Stimulated activated naive CD8-positive, alpha-beta T cell treated with anti-CD3 and anti-CD28 coated beads, Interleukin-15, amount 100 ng/mL, for 72 hours (primary cell): ENCODE measurements around the gene SLC35F6.
"Not testable (repeated sequence)": the region's sequence is repeated elsewhere in the genome, so short reads cannot be mapped to it uniquely, and the experiment has no call there.

Experiments used
- ATAC-seq: fragments of 150-1000 bp; cut with Tn5 transposase; 2 replicates; pipeline ENCODE4 v1.10.0; 2021; ENCODE audit warnings: mild to moderate bottlenecking, moderate library complexity
- DNase-seq, 2 donors: peaks; one replicate each; pipeline ENCODE4 v3.0.0; 2021 to 2022
- H3K27ac Mint-ChIP-seq, 2 donors: one replicate each; pipeline ENCODE4 v1.8.0; 2022; ENCODE audit warnings: mild to moderate bottlenecking in 2 of 2, mixed read lengths in 2 of 2, moderate library complexity in 2 of 2
- H3K27me3 Mint-ChIP-seq: one replicate; pipeline ENCODE4 v1.8.0; 2022; ENCODE audit warnings: mixed read lengths
- H3K4me1 Mint-ChIP-seq: one replicate; pipeline ENCODE4 v1.8.0; 2022; ENCODE audit warnings: mild to moderate bottlenecking, mixed read lengths
- H3K4me3 Mint-ChIP-seq, 2 donors: one replicate each; pipeline ENCODE4 v1.8.0; 2022; ENCODE audit warnings: mild to moderate bottlenecking in 2 of 2, mixed read lengths in 2 of 2, moderate library complexity in 1 of 2
- H3K9me3 Mint-ChIP-seq, 2 donors: one replicate each; pipeline ENCODE4 v1.8.0; 2022; ENCODE audit warnings: mixed read lengths in 2 of 2

SLC35F6 gene

GRCh38 chr2:26740890-26741302 is 23.2 kb upstream of the SLC35F6 start:
- no peaks in the 10 kb centered on the region for H3K9me3 Mint-ChIP-seq
- no peak for DNase-seq

GRCh38 chr2:26742048-26742770 is 21.9 kb upstream of the SLC35F6 start:
- Mint-ChIP-seq H3K9me3 (no peaks in the 10 kb centered on the region), H3K27ac (no peak overlapping the region), H3K4me1 (peaks cover 12% of the 10 kb centered on the region)

More at GRCh38 chr2:26740890-26741302, 23.2 kb upstream of the SLC35F6 start:
- Mint-ChIP-seq H3K4me1 (peaks cover 12% of the 10 kb centered on the region), H3K4me3 (no peak overlapping the region), H3K27ac (no peak overlapping the region), H3K27me3 (no peaks in the 10 kb centered on the region)
- ATAC-seq, result peak; percentile 70

GRCh38 chr2:26743852-26744251 is 20.2 kb upstream of the SLC35F6 start:
- DNase-seq, result no peak
- no peaks in the 10 kb centered on the region for H3K9me3 Mint-ChIP-seq
- H3K4me3 Mint-ChIP-seq, result no peak overlapping the region
- no peaks in the 10 kb centered on the region for H3K27me3 Mint-ChIP-seq
- ATAC-seq, result no peak
- H3K27ac Mint-ChIP-seq, result no peak overlapping the region
- H3K4me1 Mint-ChIP-seq, result peaks cover 12% of the 10 kb centered on the region

More at GRCh38 chr2:26742048-26742770, 21.9 kb upstream of the SLC35F6 start:
- Mint-ChIP-seq H3K4me3 (no peak overlapping the region), H3K27me3 (no peaks in the 10 kb centered on the region)
- no peak for ATAC-seq
- DNase-seq, result no peak

GRCh38 chr2:26744953-26745352 is 19.1 kb upstream of the SLC35F6 start:
- H3K4me1 Mint-ChIP-seq, result peaks cover 12% of the 10 kb centered on the region
- no peaks in the 10 kb centered on the region for H3K27me3 Mint-ChIP-seq
- no peak for ATAC-seq

GRCh38 chr2:26745609-26746327 is 18.3 kb upstream of the SLC35F6 start:
- H3K27me3 Mint-ChIP-seq, result no peaks in the 10 kb centered on the region
- peaks cover 6% of the 10 kb centered on the region for H3K4me1 Mint-ChIP-seq
- peak; percentile 65 to 72 for DNase-seq
- no peaks in the 10 kb centered on the region for H3K9me3 Mint-ChIP-seq
- ATAC-seq, result peak; percentile 85
- H3K27ac Mint-ChIP-seq, result no peak overlapping the region
- H3K4me3 Mint-ChIP-seq, result no peak overlapping the region

More at GRCh38 chr2:26744953-26745352, 19.1 kb upstream of the SLC35F6 start:
- no peak for DNase-seq
- no peaks in the 10 kb centered on the region for H3K9me3 Mint-ChIP-seq
- no peak overlapping the region for H3K27ac Mint-ChIP-seq
- no peak overlapping the region for H3K4me3 Mint-ChIP-seq

- ATAC-seq (no peak), DNase-seq (no peak)
- no peaks in the 10 kb centered on the region for H3K9me3 Mint-ChIP-seq
- H3K27me3 Mint-ChIP-seq, result no peaks in the 10 kb centered on the region
- H3K27ac Mint-ChIP-seq, result no peak overlapping the region
- no peak overlapping the region for H3K4me3 Mint-ChIP-seq
- H3K4me1 Mint-ChIP-seq, result no peaks in the 10 kb centered on the region
Measured at GRCh38 chr2:26746934-26747333, 17.1 kb upstream of the SLC35F6 start.

- H3K4me1 Mint-ChIP-seq, H3K27ac Mint-ChIP-seq, H3K4me3 Mint-ChIP-seq, ATAC-seq, H3K9me3 Mint-ChIP-seq, H3K27me3 Mint-ChIP-seq, DNase-seq: not testable (repeated sequence)
Measured at GRCh38 chr2:26749787-26750420, 14.2 kb upstream of the SLC35F6 start.

GRCh38 chr2:26750467-26750866 is 13.6 kb upstream of the SLC35F6 start:
- H3K27ac Mint-ChIP-seq, H3K4me3 Mint-ChIP-seq: not testable (repeated sequence)

GRCh38 chr2:26752656-26753055 is 11.4 kb upstream of the SLC35F6 start:
- no peak for ATAC-seq
- DNase-seq, result no peak
- H3K4me1 Mint-ChIP-seq, result peaks cover 2% of the 10 kb centered on the region
- H3K9me3 Mint-ChIP-seq, result no peaks in the 10 kb centered on the region
- no peak overlapping the region for H3K27ac Mint-ChIP-seq
- H3K27me3 Mint-ChIP-seq, result no peaks in the 10 kb centered on the region
- no peak overlapping the region for H3K4me3 Mint-ChIP-seq

More at GRCh38 chr2:26750467-26750866, 13.6 kb upstream of the SLC35F6 start:
- DNase-seq, H3K4me1 Mint-ChIP-seq, H3K9me3 Mint-ChIP-seq, H3K27me3 Mint-ChIP-seq, ATAC-seq: not testable (repeated sequence)

GRCh38 chr2:26754539-26754938 is 9.5 kb upstream of the SLC35F6 start:
- Mint-ChIP-seq H3K9me3 (no peaks in the 10 kb centered on the region), H3K27me3 (no peaks in the 10 kb centered on the region), H3K4me1 (peaks cover 13% of the 10 kb centered on the region), H3K27ac (no peak overlapping the region), H3K4me3 (no peak overlapping the region)
- ATAC-seq (no peak), DNase-seq (no peak)

- ATAC-seq (no peak), DNase-seq (no peak)
- Mint-ChIP-seq H3K9me3 (no peaks in the 10 kb centered on the region), H3K27me3 (no peaks in the 10 kb centered on the region), H3K4me1 (peaks cover 13% of the 10 kb centered on the region), H3K4me3 (no peak overlapping the region), H3K27ac (no peak overlapping the region)
Measured at GRCh38 chr2:26754972-26755670, 9.0 kb upstream of the SLC35F6 start.

GRCh38 chr2:26756337-26756736 is 7.7 kb upstream of the SLC35F6 start:
- H3K9me3 Mint-ChIP-seq, result no peaks in the 10 kb centered on the region
- DNase-seq (no peak), ATAC-seq (no peak)
- no peaks in the 10 kb centered on the region for H3K27me3 Mint-ChIP-seq
- H3K27ac Mint-ChIP-seq, result no peak overlapping the region
- H3K4me3 Mint-ChIP-seq, result no peak overlapping the region
- H3K4me1 Mint-ChIP-seq, result peaks cover 13% of the 10 kb centered on the region

- H3K4me3 Mint-ChIP-seq, result peak overlapping the region in 1 of 2 donors; percentile 7
- DNase-seq (peak; percentile 28 to 72), ATAC-seq (peak; percentile 86)
- H3K9me3 Mint-ChIP-seq, result no peaks in the 10 kb centered on the region
- no peaks in the 10 kb centered on the region for H3K27me3 Mint-ChIP-seq
- H3K4me1 Mint-ChIP-seq, result peaks cover 13% of the 10 kb centered on the region
- peak overlapping the region in 1 of 2 donors; percentile 18 for H3K27ac Mint-ChIP-seq
Measured at GRCh38 chr2:26757873-26758789, 6.0 kb upstream of the SLC35F6 start.

GRCh38 chr2:26758790-26759321 is 5.2 kb upstream of the SLC35F6 start:
- DNase-seq (no peak), ATAC-seq (no peak)
- Mint-ChIP-seq H3K9me3 (no peaks in the 10 kb centered on the region), H3K4me1 (peaks cover 13% of the 10 kb centered on the region), H3K4me3 (no peak overlapping the region), H3K27ac (peak overlapping the region in 1 of 2 donors; percentile 18), H3K27me3 (no peaks in the 10 kb centered on the region)
